H1 (cell line): ENCODE measurements around the gene RRAS. TPM values are rescaled to one million over a fixed set of nuclear protein-coding genes. Genes with fewer than 3 reads are reported as not detected.

Experiments used
- ASH2L ChIP-seq: fragments of 200-600, 300-600 bp; sonication (generic); IDR thresholded peaks from one replicate; pipeline ENCODE4 v1.7.1; 2017; ENCODE audit warnings: low read length
- BCL11A ChIP-seq, 2 experiments: IDR thresholded peaks; one replicate each; pipeline ENCODE4 v1.6.1; 2011; ENCODE audit warnings: low read depth in 2 of 2, low read length in 2 of 2, mild to moderate bottlenecking in 2 of 2
- PHF8 ChIP-seq: fragments of 200-600 bp; sonication (generic); conservative IDR thresholded peaks from 2 replicates; pipeline ENCODE4 v1.7.1; 2012; ENCODE audit warnings: low read depth, mild to moderate bottlenecking, inconsistent platforms, low read length, moderate library complexity
- RNF2 ChIP-seq: fragments of 200-900, 300-1000 bp; sonication (generic); IDR thresholded peaks from 2 replicates; pipeline ENCODE4 v1.7.1; 2016; ENCODE audit warnings: borderline replicate concordance, low read depth, mild to moderate bottlenecking, antibody characterized with exemption, low read length; ENCODE audit not compliant: poor library complexity, severe bottlenecking; ENCODE audit errors: missing control alignments
- SIN3A ChIP-seq, 2 experiments: IDR thresholded peaks in 1 of 2; conservative IDR thresholded peaks in 1 of 2; 2 replicates each; pipeline ENCODE4 v1.6.1; 2011 to 2012; ENCODE audit warnings: low read length in 2 of 2, improper control_type of control experiment in 1 of 2, low read depth in 1 of 2, mild to moderate bottlenecking in 1 of 2
- YY1 ChIP-seq: IDR thresholded peaks from 2 replicates; pipeline ENCODE4 v1.6.1; 2011; ENCODE audit warnings: low read depth, mild to moderate bottlenecking, low read length
- polyA plus RNA-seq, 7 experiments: library from polyadenylated mRNA; depleted of rRNA in 3 of 7; stranded (reverse) in 5 of 7; unstranded in 2 of 7; fragments of >200 nt in 5 of 7; fragments of 200-250 nt in 2 of 7; gene quantifications; 1 replicate in 5 of 7; 2 replicates in 1 of 7; 4 replicates in 1 of 7; pipeline versions ENCODE4 v1.2.1 to v1.2.3, GENCODE V29; 2011 to 2013; ENCODE audit warnings: missing spikeins in 2 of 7, mixed read lengths in 2 of 7
- total RNA-seq: library from RNA; stranded (reverse); fragmentation: NEBNext Ultra II Directional; extraction: Animal tissue kit (Norgen Biotek cat#: 25700); gene quantifications from 2 replicates; pipeline ENCODE4 v1.2.1, GENCODE V29; 2021

Gene RRAS
- total and polyA plus RNA-seq, 2 of the 8 experiments (the other 6 are each of a cell fraction or from before 2014, with no cell fraction given): 17.7 to 49.1 TPM

- TF ChIP-seq PHF8 (no peak), ASH2L (no peak), SIN3A (conservative IDR thresholded peaks at IDR 0.05 in 1 of 2, IDR thresholded peaks at IDR 0.05 in 1 of 2; ENCODE audit: low read depth in 1 of 2, low read length in 2 of 2) (no peak), RNF2 (no peak), YY1 (no peak), BCL11A (IDR thresholded peaks at IDR 0.05; ENCODE audit: low read depth in 2 of 2, low read length in 2 of 2) (no peak)
These were observed 12.9 kb upstream of the RRAS start (continued) for GRCh38 chr19:49652551-49653465.
